Measurements from ENCODE around the gene UBE4B.
"Not testable (repeated sequence)": the region's sequence is repeated elsewhere in the genome, so short reads cannot be mapped to it uniquely, and the experiment has no call there.

The UBE4B gene

GRCh38 chr1:10209905-10210810, 177.4 kb downstream of the UBE4B start, which contains the start of gene KIF1B:
KIF1B (plus strand) TSS chr1:10210570; CDS start chr1:10232329, 21,759 bp downstream.
- Histone ChIP-seq H3K9me3 (ENCODE audit: control insufficient read depth in 2 of 2, low read length in 2 of 2) (no peaks in the 10 kb centered on the region), H3K27ac (ENCODE audit: low read length) (peak within 1 kb of the TSS; percentile 98), H3K4me3 (ENCODE audit: low read length in 2 of 2) (peak within 1 kb of the TSS; percentile 95 to 98), H3K36me3 (ENCODE audit: control insufficient read depth in 2 of 2, insufficient read depth in 2 of 2, low read length in 2 of 2) (no peaks in the 10 kb centered on the region), H3K27me3 (ENCODE audit: control insufficient read depth in 1 of 2, insufficient read depth in 2 of 2, low read length in 2 of 2) (no peaks in the 10 kb centered on the region), H3K9ac (ENCODE audit: low read length in 2 of 2) (peak within 1 kb of the TSS; percentile 97 to 99), H3K4me1 (ENCODE audit: control insufficient read depth, insufficient read depth, low read length) (peaks cover 23% of the 10 kb centered on the region)

GRCh38 chr1:10210841-10211804, 178.4 kb downstream of the UBE4B start:
- Histone ChIP-seq H3K27me3 (ENCODE audit: control insufficient read depth in 1 of 2, insufficient read depth in 2 of 2, low read length in 2 of 2) (no peaks in the 10 kb centered on the region), H3K36me3 (ENCODE audit: control insufficient read depth in 2 of 2, insufficient read depth in 2 of 2, low read length in 2 of 2) (no peaks in the 10 kb centered on the region), H3K4me1 (ENCODE audit: control insufficient read depth, insufficient read depth, low read length) (peaks cover 23% of the 10 kb centered on the region), H3K9me3 (ENCODE audit: control insufficient read depth in 2 of 2, low read length in 2 of 2) (no peaks in the 10 kb centered on the region), H3K4me3 (ENCODE audit: low read length in 2 of 2) (peak overlapping the region; percentile 95 to 98), H3K27ac (ENCODE audit: low read length) (peak overlapping the region; percentile 98), H3K9ac (ENCODE audit: low read length in 2 of 2) (peak overlapping the region; percentile 97 to 99)

DNA sequence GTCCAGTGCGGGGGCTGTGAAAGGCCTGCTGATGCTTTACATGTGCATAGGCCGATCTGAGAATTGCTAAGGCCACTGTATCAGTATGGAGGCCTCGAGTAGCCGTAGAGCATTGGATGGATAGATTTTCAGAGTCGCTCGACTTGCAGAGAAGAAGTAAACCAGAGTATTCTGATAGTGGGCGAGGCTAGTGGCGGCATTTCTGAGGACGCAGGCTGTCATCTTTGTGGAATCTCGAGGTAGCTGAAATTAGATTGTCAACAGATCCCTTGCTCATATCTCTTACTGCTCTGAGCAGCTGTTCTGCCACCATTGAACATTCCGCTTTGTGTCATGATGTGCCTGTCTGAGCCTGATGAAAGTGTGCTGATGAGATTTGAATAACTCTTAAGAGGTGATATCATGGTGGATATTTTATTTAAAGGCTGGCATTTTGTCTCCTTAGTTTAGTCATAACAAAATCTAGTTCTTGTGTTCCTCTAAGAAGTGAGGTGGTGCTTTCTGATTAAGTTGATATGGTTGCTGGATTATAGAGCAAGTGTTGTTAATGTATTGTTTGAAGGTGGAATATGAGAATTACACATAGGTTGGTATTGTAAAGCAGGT, 179.2 kb downstream of the UBE4B start:
- no peaks in the 10 kb centered on the region for H3K36me3 ChIP-seq (ENCODE audit: control insufficient read depth in 2 of 2, insufficient read depth in 2 of 2, low read length in 2 of 2)
- H3K9me3 ChIP-seq (ENCODE audit: control insufficient read depth in 2 of 2, low read length in 2 of 2): no peaks in the 10 kb centered on the region
- no peaks in the 10 kb centered on the region for H3K27me3 ChIP-seq (ENCODE audit: control insufficient read depth in 1 of 2, insufficient read depth in 2 of 2, low read length in 2 of 2)
- peak overlapping the region; percentile 95 to 98 for H3K4me3 ChIP-seq (ENCODE audit: low read length in 2 of 2)
- H3K4me1 ChIP-seq (ENCODE audit: control insufficient read depth, insufficient read depth, low read length): peaks cover 29% of the 10 kb centered on the region
- peak overlapping the region; percentile 98 for H3K27ac ChIP-seq (ENCODE audit: low read length)
- peak overlapping the region; percentile 97 to 99 for H3K9ac ChIP-seq (ENCODE audit: low read length in 2 of 2)

DNA sequence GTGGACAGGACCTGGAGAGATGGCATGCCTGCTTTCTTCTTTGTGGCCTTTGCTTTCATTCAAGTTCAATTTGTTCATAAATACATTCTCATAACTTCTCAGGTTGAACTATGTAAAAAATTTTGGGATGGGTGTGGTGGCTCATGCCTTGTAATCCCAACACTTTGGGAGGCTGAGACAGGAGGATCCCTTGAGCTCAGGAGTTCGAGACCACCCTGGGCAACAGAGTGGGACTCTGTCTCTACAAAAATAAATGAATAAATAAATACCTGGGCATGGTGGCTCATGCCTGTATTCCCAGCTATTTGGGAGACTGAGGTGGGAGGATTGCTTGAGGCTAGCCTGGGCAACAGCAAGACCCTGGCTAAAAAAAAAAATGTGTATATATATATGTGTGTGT, 179.7 kb downstream of the UBE4B start:
- peaks cover 34% of the 10 kb centered on the region for H3K4me1 ChIP-seq (ENCODE audit: control insufficient read depth, insufficient read depth, low read length)
- no peaks in the 10 kb centered on the region for H3K36me3 ChIP-seq (ENCODE audit: control insufficient read depth in 2 of 2, insufficient read depth in 2 of 2, low read length in 2 of 2)
- no peaks in the 10 kb centered on the region for H3K9me3 ChIP-seq (ENCODE audit: control insufficient read depth in 2 of 2, low read length in 2 of 2)
- peak overlapping the region; percentile 95 to 98 for H3K4me3 ChIP-seq (ENCODE audit: low read length in 2 of 2)
- peak overlapping the region; percentile 97 to 99 for H3K9ac ChIP-seq (ENCODE audit: low read length in 2 of 2)
- no peaks in the 10 kb centered on the region for H3K27me3 ChIP-seq (ENCODE audit: control insufficient read depth in 1 of 2, insufficient read depth in 2 of 2, low read length in 2 of 2)
- H3K27ac ChIP-seq (ENCODE audit: low read length): peak overlapping the region; percentile 98

DNA sequence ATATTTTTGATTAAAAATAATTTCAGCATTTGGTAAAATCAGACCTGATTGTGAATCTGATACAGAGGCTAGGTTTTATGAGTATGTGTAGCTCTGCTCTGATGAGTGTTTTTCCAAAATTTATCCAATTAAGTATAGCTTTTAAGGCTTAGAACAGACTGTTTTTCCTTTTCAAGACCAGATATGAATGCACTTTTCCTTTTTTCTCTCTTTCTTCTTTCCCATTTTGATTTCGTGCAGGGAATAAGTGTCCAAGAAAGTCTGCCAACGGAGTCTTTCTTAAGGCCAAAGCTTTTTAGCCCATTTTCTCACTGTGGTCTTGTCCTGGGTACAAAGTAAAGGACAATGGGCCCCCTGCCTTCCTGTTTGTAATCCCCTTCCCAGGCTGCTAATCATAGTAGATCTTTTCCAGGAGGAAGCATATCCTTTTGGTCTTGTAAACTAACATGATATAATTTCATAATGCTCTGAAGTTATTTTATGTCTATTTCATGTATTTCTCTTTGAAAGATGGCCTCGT, 180.5 kb downstream of the UBE4B start:
- no peak overlapping the region for H3K4me3 ChIP-seq (ENCODE audit: low read length in 2 of 2)

DNA sequence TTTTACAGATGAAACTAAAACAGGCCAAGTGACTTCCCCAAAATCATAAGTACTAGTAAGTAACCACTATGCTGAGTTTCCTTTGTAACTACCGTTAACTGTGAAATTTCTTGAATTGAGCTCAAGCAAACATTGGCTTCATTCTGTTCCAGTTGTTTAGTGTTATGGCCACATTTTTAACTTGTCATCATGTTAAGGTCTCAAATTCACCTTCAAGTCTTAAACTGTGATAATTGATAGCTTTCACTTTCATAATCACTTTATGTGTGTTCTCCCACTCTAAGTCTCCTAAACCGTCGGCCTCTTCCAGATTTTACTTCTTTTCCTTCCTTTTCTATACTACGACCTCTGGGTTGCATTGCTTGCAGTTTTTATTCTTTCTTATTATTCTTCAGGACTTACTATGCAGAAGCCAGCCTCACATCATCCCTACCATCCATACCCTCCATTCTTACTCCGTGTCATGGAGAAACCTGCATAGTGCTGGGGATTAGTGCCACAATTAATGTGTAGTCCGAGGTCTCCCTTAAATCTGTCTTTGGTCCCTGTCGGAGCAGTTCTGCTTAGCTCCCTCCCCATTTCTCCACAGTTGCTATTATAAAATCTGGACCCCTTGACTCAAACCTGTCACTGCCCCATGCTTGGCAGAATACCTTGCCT, 183.5 kb downstream of the UBE4B start:
- H3K4me3 ChIP-seq (ENCODE audit: low read length in 2 of 2): peak overlapping the region in 1 of 2 donors; percentile 36
- no peaks in the 10 kb centered on the region for H3K27me3 ChIP-seq (ENCODE audit: control insufficient read depth in 1 of 2, insufficient read depth in 2 of 2, low read length in 2 of 2)
- H3K27ac ChIP-seq (ENCODE audit: low read length): peak overlapping the region; percentile 0
- H3K36me3 ChIP-seq (ENCODE audit: control insufficient read depth in 2 of 2, insufficient read depth in 2 of 2, low read length in 2 of 2): no peaks in the 10 kb centered on the region
- H3K4me1 ChIP-seq (ENCODE audit: control insufficient read depth, insufficient read depth, low read length): peaks cover 36% of the 10 kb centered on the region
- H3K9me3 ChIP-seq (ENCODE audit: control insufficient read depth in 2 of 2, low read length in 2 of 2): no peaks in the 10 kb centered on the region
- H3K9ac ChIP-seq (ENCODE audit: low read length in 2 of 2): no peak overlapping the region

More for the DNA sequence above, 180.5 kb downstream of the UBE4B start:
- Histone ChIP-seq H3K27me3 (ENCODE audit: control insufficient read depth in 1 of 2, insufficient read depth in 2 of 2, low read length in 2 of 2) (no peaks in the 10 kb centered on the region), H3K27ac (ENCODE audit: low read length) (peak overlapping the region; percentile 4), H3K9ac (ENCODE audit: low read length in 2 of 2) (peak overlapping the region in 1 of 2 donors; percentile 16), H3K36me3 (ENCODE audit: control insufficient read depth in 2 of 2, insufficient read depth in 2 of 2, low read length in 2 of 2) (no peaks in the 10 kb centered on the region), H3K4me1 (ENCODE audit: control insufficient read depth, insufficient read depth, low read length) (peaks cover 42% of the 10 kb centered on the region), H3K9me3 (ENCODE audit: control insufficient read depth in 2 of 2, low read length in 2 of 2) (no peaks in the 10 kb centered on the region)

- peak overlapping the region; percentile 13 for H3K27ac ChIP-seq (ENCODE audit: low read length)
- no peaks in the 10 kb centered on the region for H3K27me3 ChIP-seq (ENCODE audit: control insufficient read depth in 1 of 2, insufficient read depth in 2 of 2, low read length in 2 of 2)
- H3K36me3 ChIP-seq (ENCODE audit: control insufficient read depth in 2 of 2, insufficient read depth in 2 of 2, low read length in 2 of 2): no peaks in the 10 kb centered on the region
- no peak overlapping the region for H3K9ac ChIP-seq (ENCODE audit: low read length in 2 of 2)
- H3K9me3 ChIP-seq (ENCODE audit: control insufficient read depth in 2 of 2, low read length in 2 of 2): no peaks in the 10 kb centered on the region
- peaks cover 22% of the 10 kb centered on the region for H3K4me1 ChIP-seq (ENCODE audit: control insufficient read depth, insufficient read depth, low read length)
- H3K4me3 ChIP-seq (ENCODE audit: low read length in 2 of 2): peak overlapping the region in 1 of 2 donors; percentile 15
These were observed 185.1 kb downstream of the UBE4B start for GRCh38 chr1:10217748-10218441.

DNA sequence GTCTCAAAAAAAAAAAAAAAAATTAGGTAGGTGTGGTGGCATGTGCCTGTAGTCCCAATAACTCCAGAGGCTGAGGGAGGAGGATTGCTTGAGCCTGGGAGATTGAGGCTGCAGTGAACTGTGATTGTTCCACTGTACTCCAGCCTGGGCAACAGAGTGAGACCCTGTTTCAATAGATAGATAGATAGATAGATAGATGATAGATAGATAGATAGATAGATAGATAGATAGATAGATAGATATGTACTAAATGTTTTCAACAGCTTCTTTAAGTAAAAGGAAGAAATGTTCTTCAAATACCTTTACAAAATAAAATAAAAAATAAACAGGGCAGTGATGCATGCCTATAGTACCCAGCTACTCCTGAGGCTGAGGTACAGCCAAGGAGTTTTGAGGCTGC, 187.4 kb downstream of the UBE4B start:
- Histone ChIP-seq H3K27ac (ENCODE audit: low read length) (no peak overlapping the region), H3K36me3 (ENCODE audit: control insufficient read depth in 2 of 2, insufficient read depth in 2 of 2, low read length in 2 of 2) (no peaks in the 10 kb centered on the region), H3K9ac (ENCODE audit: low read length in 2 of 2) (no peak overlapping the region), H3K4me1 (ENCODE audit: control insufficient read depth, insufficient read depth, low read length) (peaks cover 25% of the 10 kb centered on the region), H3K27me3 (ENCODE audit: control insufficient read depth in 1 of 2, insufficient read depth in 2 of 2, low read length in 2 of 2) (no peaks in the 10 kb centered on the region), H3K9me3 (ENCODE audit: control insufficient read depth in 2 of 2, low read length in 2 of 2) (no peaks in the 10 kb centered on the region), H3K4me3 (ENCODE audit: low read length in 2 of 2) (no peak overlapping the region)

DNA sequence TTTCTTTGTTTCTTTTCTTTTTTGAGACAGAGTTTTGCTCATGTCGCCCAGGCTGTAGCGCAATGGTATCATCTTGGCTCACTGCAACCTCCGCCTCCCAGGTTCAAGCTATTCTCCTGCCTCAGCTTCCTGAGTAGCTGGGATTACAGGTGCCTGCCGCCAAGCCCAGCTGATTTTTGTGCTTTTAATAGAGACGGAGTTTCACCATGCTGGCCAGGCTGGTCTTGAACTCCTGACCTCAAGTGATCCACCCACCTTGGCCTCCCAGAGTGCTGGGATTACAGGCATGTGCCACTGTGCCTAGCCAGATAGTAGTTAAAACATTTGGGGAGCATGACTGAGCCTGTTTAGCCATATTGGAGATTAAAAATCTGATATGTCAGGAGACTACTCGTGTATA, 187.9 kb downstream of the UBE4B start:
- H3K36me3 ChIP-seq (ENCODE audit: control insufficient read depth in 2 of 2, insufficient read depth in 2 of 2, low read length in 2 of 2); H3K27me3 ChIP-seq (ENCODE audit: control insufficient read depth in 1 of 2, insufficient read depth in 2 of 2, low read length in 2 of 2); H3K27ac ChIP-seq (ENCODE audit: low read length); H3K4me3 ChIP-seq (ENCODE audit: low read length in 2 of 2); H3K9ac ChIP-seq (ENCODE audit: low read length in 2 of 2); H3K9me3 ChIP-seq (ENCODE audit: control insufficient read depth in 2 of 2, low read length in 2 of 2): not testable (repeated sequence)
- peaks cover 30% of the 10 kb centered on the region for H3K4me1 ChIP-seq (ENCODE audit: control insufficient read depth, insufficient read depth, low read length)
